Muscle of arm (tissue), 12 donors: ENCODE data around the gene PDZD8. TPM values are rescaled to one million over a fixed set of nuclear protein-coding genes. Genes with fewer than 3 reads are reported as not detected.

Experiments used
- DNase-seq: peaks from one replicate; pipeline ENCODE4 v3.0.0-alpha.2; 2013
- polyA plus RNA-seq, 12 donors: library from polyadenylated mRNA; unstranded; fragments of 120-200 nt; gene quantifications; one replicate each; pipeline ENCODE4 v1.2.1, GENCODE V29; 2013; ENCODE audit not compliant: insufficient read length in 12 of 12

Gene PDZD8
- polyA plus RNA-seq, 12 donors, result 11.6 to 24.2 (median 16.6) TPM; not detected in 1

- no peak for DNase-seq
Observed at GRCh38 chr10:117400329-117400728, 25.1 kb upstream of the PDZD8 start.

DNA sequence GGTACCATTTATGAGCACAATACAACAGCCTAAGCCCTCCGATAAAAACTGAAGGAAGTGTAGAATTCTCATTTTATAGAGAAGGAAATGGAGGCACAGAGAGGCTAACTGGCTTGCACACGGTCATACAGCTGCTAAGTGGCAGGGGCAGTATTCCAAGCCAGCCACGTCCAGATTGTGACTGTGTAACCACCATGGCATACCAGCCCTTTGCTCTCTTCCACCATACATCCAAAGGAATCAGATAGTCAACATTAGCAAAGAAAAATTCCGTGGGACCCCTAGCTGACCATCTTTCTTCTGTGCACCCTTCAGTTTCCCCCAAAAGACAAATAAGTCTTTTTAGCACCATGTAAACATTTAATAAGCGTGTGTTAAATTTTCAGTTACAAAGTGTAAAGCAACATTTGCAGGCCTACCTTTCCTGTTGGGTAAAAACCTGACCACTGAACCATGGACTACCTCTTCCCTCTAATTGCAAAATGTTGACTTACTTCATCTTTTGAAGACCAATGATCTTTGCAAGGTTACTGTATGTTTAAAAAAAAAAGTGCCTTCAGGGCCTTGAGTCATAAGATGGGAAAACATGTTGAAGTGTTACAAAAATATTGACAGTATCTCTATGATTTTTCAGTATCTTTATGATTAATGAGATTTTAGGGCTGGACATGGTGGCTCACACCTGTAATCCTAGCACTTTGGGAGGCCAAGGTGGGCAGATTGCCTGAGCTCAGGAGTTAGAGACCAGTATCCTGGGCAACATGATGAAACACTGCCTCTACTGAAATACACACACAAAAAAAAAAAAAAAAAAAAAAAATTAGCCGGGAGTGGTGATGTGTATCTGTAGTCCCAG, 24.3 kb upstream of the PDZD8 start:
- DNase-seq, result no peak

- no peak for DNase-seq
Observed at GRCh38 chr10:117398029-117398428, 22.8 kb upstream of the PDZD8 start.

GRCh38 chr10:117391436-117392205, 16.4 kb upstream of the PDZD8 start:
- peak; percentile 15 for DNase-seq

GRCh38 chr10:117390420-117390819, 15.2 kb upstream of the PDZD8 start:
- no peak for DNase-seq

- no peak for DNase-seq
Observed at GRCh38 chr10:117386805-117387204, 11.6 kb upstream of the PDZD8 start.

DNA sequence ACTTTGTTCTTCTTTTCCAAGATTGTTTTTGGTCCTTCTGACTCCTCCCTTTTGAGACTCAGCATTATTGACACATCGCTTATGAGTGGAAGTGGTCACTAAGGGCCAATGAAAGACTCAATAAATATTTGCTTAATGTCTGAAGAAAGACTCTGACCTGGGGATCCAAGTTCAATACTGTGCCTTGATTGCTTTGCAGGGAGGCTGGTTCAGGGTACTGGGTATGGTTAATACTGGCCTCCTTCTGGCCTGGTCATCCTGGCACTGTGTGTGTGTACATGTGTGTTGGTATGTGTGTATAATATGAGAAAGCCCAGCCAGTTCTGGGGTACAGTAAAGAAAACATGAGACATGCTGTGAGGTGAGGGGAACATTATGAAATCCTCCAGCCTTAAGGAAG, 7.6 kb upstream of the PDZD8 start:
- no peak for DNase-seq

- DNase-seq, result peak; percentile 52
Observed at GRCh38 chr10:117374506-117375359, 507 bp downstream of the PDZD8 start.

GRCh38 chr10:117373823-117374505, 1.3 kb downstream of the PDZD8 start:
- DNase-seq, result peak; percentile 39

GRCh38 chr10:117370205-117370604, 5.0 kb downstream of the PDZD8 start:
- DNase-seq, result no peak

GRCh38 chr10:117367718-117368117, 7.5 kb downstream of the PDZD8 start:
- no peak for DNase-seq

GRCh38 chr10:117366741-117367140, 8.5 kb downstream of the PDZD8 start:
- no peak for DNase-seq

DNA sequence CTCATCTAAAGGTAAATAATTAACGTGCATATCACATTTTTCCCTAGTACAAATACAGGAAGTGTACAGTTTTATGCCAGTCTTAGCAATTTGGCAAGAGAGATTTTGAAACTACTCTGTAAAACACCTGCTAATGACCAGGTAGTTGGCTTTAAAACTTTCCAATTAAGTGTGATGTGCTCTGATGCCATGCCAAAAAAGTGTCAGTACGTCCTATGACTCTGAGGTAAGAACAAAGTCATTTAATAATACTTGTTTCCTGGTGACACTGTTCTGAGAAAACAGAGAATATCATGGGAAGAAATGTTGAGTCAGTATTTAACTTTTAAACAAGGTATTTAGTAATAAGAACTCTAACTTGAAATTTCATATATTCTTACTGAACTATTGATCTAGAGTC, 9.6 kb downstream of the PDZD8 start:
- no peak for DNase-seq

- no peak for DNase-seq
Observed at GRCh38 chr10:117364110-117364960, 10.9 kb downstream of the PDZD8 start.

DNA sequence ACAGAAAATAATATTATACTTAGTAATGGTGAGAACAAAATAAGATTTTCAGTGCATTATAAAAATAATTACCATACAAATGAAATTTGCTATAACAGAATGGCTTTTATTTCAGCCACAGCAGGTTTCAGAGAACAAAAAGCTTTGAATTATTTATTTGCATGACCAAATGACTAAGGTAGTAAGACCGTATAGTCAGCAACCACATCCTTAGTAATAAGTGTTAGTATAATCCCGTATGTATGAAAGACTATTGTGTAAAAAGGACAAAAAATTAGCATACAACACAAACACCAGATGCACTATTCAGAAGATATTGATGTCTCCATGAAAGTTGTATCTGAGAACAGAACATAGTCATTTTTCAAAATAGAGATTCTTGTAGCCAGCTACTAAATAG, 12.2 kb downstream of the PDZD8 start:
- no peak for DNase-seq

DNA sequence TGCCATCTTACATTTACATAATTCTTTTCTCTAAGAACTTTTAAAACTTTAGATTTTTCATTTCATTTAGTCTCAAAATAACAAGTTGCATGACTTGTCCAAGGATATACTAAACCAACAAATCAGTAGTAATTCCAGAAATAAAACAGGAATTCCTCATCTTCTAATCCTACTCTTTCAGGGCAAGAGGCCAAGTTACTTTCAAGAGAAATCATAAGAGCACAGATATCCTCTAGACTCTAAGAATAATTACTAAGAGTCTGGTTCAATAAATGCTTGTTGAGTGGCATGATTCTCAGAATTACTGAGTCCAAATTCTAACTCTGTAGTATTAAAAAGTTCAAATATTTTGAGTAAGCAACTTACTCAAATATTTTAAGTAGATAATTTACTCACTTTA, 12.9 kb downstream of the PDZD8 start:
- DNase-seq, result no peak

- DNase-seq, result no peak
Observed at GRCh38 chr10:117360994-117361667, 14.1 kb downstream of the PDZD8 start.

- no peak for DNase-seq
Observed at GRCh38 chr10:117360016-117360415, 15.2 kb downstream of the PDZD8 start.

DNA sequence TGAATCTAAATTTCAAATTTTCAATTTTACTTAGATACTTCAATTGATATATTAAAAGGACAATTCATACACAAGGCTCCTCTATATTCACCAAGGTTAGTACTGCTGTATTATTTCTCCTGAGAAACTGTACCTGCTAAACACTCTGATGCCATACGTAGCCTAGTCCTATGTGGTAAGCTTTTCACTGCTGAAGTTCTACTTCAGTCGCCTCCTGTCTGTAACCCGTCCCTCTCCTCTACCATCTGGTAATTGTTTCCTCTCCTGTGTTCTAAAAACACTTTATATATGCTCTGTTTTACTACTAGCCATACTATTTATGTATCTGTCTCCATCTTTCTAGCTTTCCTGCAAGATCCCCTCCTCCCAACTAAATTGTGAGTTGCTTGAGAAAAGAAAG, 20.2 kb downstream of the PDZD8 start:
- no peak for DNase-seq

DNA sequence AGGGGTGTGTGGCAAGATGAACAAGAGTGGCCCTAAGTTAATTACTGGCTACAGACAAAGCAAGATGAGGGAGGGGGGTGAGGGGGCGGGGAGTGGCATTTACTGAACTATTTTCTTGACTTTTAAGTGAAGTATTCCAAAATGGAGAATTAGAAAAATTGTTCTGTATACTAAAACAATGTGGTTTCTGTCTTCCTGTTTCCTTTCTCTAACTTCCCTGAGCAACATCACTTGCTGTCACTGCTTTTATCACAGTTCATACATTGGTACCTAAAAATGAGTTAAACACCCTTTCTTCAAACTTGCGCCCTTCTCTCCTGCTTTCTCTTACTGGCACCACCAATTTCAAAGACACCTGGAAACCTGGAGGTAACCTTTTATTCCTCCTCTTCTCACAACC, 21.6 kb downstream of the PDZD8 start:
- DNase-seq, result no peak
